SU-DHL-6 (cell line): Measurements from ENCODE around the gene URI1.

Experiments used
- CTCF ChIP-seq: fragments of 200-600 bp; sonication (generic); IDR thresholded peaks from one replicate; pipeline ENCODE4 v1.5.1; 2017; ENCODE audit warnings: antibody characterized with exemption, mild to moderate bottlenecking, low read length, moderate library complexity; ENCODE audit not compliant: insufficient read depth, poor library complexity, severe bottlenecking
- EZH2phosphoT487 ChIP-seq: fragments of 200-600 bp; sonication (generic), shearing (Covaris generic); conservative IDR thresholded peaks from 2 replicates; pipeline ENCODE4 v1.6.1; 2018; ENCODE audit warnings: mild to moderate bottlenecking, antibody characterized with exemption, low read length, moderate library complexity, mixed read lengths

DNA sequence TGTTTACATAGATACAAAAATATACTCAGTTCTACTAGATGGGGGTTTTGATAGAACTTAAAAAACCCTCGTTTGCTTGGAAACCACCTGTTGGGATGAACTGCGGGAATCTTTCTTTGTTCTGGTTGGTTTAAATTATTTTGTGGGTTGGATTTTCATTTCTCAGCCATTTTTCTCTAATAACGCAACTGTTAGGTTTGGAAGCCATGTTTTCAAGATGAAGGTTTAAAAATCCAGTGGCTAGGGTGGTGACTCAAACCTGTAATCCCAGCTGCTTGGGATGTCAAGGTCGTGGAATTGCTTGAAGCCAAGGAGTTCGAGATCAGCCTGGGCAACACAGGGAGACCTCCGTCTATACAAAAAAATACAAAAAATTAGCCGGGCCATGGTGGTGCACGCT is 1.6 kb downstream of the URI1 start:
- TF ChIP-seq CTCF (no peak), EZH2phosphoT487 (no peak)
